RPMI8226 (cell line): ENCODE results near the gene SLCO1C1.
A peak's percentile ranks its signal among the peaks of the same experiment; 100 is the strongest.

Source experiments
- DNase-seq: peaks from one replicate; pipeline ENCODE4 v3.0.0-alpha.2; 2015

SLCO1C1 gene

GRCh38 chr12:20798554-20798953 is 103.4 kb downstream of the SLCO1C1 start:
- peak; percentile 69 for DNase-seq

DNA sequence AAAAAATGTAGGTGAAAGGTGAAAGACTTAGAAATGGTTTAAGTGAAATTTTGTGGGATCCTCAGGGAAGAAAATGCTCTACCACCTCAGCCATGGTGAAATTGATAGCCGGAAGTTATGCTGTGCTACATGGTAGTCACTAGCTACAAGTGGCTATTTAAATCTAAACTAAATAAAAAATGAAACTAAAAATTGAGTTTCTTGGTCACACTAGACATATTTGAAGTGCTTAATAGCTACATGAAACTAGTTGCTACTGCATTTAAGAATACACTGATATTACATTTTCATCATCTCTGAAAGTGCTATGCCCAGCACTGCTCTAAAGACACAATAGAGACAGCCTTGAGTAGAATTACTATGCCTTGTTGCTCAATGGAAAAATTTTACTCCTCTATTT is 105.0 kb downstream of the SLCO1C1 start:
- no peak for DNase-seq

DNA sequence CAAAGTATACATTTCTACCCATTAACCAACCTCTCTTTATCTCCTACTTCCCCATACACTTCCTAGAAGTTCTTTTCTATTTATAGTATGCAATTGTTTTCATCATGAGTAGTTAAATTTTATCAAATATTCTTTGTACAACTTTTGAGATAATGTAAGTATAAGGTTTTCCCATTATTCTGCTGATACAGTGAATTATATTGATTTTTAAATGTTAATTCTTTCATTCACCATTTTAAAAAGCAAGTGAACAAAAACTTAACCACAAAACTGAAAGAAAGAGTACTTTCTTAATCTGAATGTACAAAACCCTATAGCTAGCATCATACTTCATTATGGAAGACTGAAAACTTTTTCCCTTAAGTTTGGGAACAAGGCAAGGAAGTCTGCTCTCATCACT is 105.9 kb downstream of the SLCO1C1 start:
- DNase-seq, result no peak
